Fibroblast of pulmonary artery (primary cell): ENCODE data around the gene P2RX1.
A peak's percentile ranks its signal among the peaks of the same experiment; 100 is the strongest.

ENCODE experiments used
- DNase-seq: peaks from one replicate; pipeline ENCODE4 v3.0.0-alpha.2; 2010; ENCODE audit warnings: low read depth
- H3K4me3 ChIP-seq: replicated peaks from 2 replicates; pipeline ENCODE4 v1.5.1; 2011; ENCODE audit warnings: low read depth, mild to moderate bottlenecking, control low read depth, low read length, moderate library complexity
- TF ChIP-seq, protein P1 (sequence below): IDR thresholded peaks from 2 replicates; pipeline ENCODE4 v1.5.1; 2011; ENCODE audit warnings: mild to moderate bottlenecking, control low read depth, low read length, inconsistent platforms; ENCODE audit errors: missing control alignments

P2RX1 gene

DNA sequence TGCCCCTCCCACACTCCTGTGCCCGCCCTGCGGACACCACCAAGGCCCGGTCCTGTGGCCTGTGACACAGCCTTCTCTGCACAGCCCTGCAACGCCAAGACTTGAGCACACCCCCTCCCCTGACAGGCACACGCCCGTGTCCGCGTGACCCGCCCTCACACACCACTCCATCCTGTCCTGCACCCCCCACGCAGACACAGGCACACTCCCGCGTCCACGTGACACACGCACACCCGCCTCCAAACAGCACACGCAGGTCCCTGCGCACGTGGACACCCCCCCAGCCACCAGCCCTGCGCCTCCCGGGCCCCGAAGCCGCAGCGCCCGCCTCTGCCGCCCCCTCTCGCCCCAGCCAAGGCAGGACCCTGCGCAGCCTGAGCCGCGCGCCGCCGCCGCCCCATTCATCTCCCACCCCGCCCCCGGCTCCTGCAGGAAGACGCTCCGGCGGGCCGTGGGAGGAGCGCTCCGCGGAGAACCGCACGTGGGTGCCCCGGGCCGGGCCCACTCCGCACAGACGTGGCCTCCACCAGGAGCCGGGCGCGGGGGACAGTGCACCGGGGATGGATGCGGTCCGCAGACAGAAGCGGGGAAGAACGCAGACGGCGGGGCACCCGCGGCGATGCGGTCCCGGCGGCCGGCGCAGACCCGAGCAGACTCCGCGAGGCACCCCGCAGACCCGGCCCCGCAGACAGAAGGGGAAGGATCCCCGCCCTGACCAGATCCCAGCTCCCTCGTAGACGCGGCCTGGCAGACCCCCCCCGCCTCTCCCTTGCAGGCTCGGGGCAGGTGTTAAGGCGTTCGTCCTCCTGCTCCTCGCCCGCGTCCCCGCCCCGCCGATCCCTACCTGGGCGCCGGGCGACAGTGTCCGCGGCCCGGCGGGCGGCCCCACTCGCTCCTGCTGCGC, 23.9 kb downstream of the P2RX1 start:
- peak; percentile 76 for DNase-seq
- H3K4me3 ChIP-seq: peak overlapping the region; percentile 58
- TF ChIP-seq, protein P1, sequence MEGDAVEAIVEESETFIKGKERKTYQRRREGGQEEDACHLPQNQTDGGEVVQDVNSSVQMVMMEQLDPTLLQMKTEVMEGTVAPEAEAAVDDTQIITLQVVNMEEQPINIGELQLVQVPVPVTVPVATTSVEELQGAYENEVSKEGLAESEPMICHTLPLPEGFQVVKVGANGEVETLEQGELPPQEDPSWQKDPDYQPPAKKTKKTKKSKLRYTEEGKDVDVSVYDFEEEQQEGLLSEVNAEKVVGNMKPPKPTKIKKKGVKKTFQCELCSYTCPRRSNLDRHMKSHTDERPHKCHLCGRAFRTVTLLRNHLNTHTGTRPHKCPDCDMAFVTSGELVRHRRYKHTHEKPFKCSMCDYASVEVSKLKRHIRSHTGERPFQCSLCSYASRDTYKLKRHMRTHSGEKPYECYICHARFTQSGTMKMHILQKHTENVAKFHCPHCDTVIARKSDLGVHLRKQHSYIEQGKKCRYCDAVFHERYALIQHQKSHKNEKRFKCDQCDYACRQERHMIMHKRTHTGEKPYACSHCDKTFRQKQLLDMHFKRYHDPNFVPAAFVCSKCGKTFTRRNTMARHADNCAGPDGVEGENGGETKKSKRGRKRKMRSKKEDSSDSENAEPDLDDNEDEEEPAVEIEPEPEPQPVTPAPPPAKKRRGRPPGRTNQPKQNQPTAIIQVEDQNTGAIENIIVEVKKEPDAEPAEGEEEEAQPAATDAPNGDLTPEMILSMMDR: no peak

GRCh38 chr17:3891626-3892094, 24.6 kb downstream of the P2RX1 start:
- TF ChIP-seq, protein P1: no peak
- DNase-seq: no peak

GRCh38 chr17:3890878-3891219, 25.4 kb downstream of the P2RX1 start:
- TF ChIP-seq, protein P1: no peak
- no peak for DNase-seq
- H3K4me3 ChIP-seq: no peak overlapping the region

More at GRCh38 chr17:3891626-3892094, 24.6 kb downstream of the P2RX1 start:
- peak overlapping the region; percentile 58 for H3K4me3 ChIP-seq

DNA sequence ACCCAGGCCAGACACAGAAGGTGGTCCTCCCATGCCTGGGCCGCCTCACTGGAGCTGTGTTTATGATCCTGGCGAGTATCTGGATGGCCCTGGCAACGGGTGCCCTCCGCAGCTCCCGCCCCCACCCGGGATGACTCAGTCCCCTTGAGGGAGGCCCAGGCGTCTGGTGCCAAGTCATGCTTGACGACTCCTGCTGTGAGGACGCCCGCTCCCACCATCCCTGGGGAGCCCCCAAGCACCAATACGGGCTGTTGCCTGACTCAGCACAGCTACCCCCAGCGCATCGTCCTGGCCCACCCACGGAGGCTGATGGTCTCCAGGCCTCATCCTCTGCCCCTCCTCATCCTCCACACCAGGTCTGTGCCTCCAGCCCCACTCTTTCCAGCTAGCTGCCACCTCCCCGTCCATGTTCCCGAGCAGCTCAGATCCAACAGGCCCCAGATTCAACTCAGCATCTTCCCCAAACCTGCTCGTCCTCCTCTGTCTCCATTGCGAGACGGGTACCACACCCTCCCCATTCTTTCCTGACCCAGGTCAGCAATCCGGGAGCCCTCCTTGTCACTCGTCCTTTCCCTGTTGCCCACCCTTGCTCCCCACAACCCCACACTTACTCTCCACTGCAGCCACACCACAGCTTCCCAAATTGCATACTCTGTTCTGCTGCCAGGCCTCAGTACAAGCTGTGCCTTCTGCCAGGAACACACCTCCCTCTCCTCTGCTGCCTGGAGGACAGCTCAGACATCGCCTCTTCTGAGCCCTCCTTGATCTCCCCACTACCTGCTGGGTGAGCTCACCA, 26.0 kb downstream of the P2RX1 start:
- TF ChIP-seq, protein P1: no peak
- peak; percentile 90 for DNase-seq
- no peak overlapping the region for H3K4me3 ChIP-seq

- TF ChIP-seq, protein P1: no peak
Measured at GRCh38 chr17:3889325-3890012, 26.8 kb downstream of the P2RX1 start.

DNA sequence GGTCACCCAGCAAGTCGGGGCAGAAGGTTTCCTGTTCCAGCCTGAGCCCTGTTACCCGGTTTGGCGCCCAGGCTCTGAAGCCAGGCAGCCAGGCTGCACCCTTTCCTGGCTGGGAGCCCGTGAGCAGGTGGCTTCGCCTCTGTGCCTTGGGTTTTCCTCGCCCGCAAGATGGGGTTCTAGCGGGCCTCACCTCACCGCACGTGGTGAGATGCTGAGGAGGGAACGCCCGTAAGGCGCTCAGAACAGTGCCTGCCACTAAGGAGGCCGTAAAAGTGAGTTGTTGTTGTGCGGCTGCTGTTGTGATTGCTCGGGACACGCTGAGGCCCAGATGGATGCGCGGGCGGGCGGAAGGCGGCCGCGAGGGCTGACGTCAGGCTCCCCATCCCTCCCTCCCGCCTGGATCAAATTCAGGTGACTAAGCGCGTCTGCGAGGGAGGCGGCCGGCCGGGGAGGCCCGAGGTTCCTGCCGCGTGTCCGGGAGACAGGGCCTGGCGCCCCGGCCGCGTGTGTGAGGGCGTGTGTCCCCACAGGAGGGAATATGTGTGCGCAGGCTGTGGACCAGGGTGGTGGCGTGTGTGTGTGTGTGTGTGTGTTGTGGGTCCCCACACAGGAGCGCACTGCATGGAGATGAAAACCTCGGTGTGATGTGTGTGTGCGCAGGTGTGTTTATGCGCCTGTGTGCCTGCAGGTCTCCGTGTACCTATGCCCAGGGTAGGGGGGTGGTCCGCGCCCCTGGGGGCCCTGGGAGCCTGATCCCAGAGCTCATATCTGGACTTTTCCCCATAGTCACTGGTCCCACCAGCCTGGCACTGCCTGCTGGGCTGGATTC, 27.7 kb downstream of the P2RX1 start:
- TF ChIP-seq, protein P1: no peak
- DNase-seq: peak; percentile 96
- H3K4me3 ChIP-seq: no peak overlapping the region

More at GRCh38 chr17:3889325-3890012, 26.8 kb downstream of the P2RX1 start:
- no peak overlapping the region for H3K4me3 ChIP-seq
- no peak for DNase-seq
